MCF 10A (cell line): ENCODE measurements around the gene PRPF39. TPM values are rescaled to one million over a fixed set of nuclear protein-coding genes. Genes with fewer than 3 reads are reported as not detected.

Source experiments
- BruUV-seq: library from RNA; stranded (reverse); fragments of 400-500 nt; replicated peaks from 2 replicates; lab custom pipeline; 2021; lab: Mats Ljungman, UMichigan
- CTCF ChIA-PET: fragments of 300-600 bp; sonication (Branson Sonifier 250); formaldehyde crosslinking; extraction: SDS; loops from one replicate; lab custom pipeline; 2021; ENCODE audit warnings: antibody characterized with exemption, inconsistent platforms; lab: Yijun Ruan, JAX
- POLR2A ChIA-PET: fragments of 300-600, 350-650 bp; sonication (Branson Sonifier 250); formaldehyde crosslinking; extraction: SDS; loops from one replicate; lab custom pipeline; 2020; ENCODE audit warnings: antibody characterized with exemption, inconsistent platforms; lab: Yijun Ruan, JAX
- DNase-seq: peaks from one replicate; pipeline ENCODE4 v3.0.0-alpha.2; 2018; ENCODE audit not compliant: unreplicated experiment
- H3K27ac Mint-ChIP-seq: one replicate; pipeline ENCODE4 v1.8.0; 2022; ENCODE audit warnings: mild to moderate bottlenecking, low read depth, mixed read lengths; ENCODE audit not compliant: unreplicated experiment
- H3K27me3 Mint-ChIP-seq: one replicate; pipeline ENCODE4 v1.8.0; 2022; ENCODE audit warnings: mixed read lengths; ENCODE audit not compliant: insufficient read depth, unreplicated experiment
- H3K36me3 Mint-ChIP-seq: one replicate; pipeline ENCODE4 v1.8.0; 2022; ENCODE audit warnings: mild to moderate bottlenecking, moderate library complexity, mixed read lengths; ENCODE audit not compliant: insufficient read depth, unreplicated experiment
- H3K4me1 Mint-ChIP-seq: one replicate; pipeline ENCODE4 v1.8.0; 2022; ENCODE audit warnings: mixed read lengths; ENCODE audit not compliant: insufficient read depth, unreplicated experiment
- H3K4me3 Mint-ChIP-seq: one replicate; pipeline ENCODE4 v1.8.0; 2022; ENCODE audit warnings: mild to moderate bottlenecking, moderate library complexity, mixed read lengths; ENCODE audit not compliant: unreplicated experiment
- H3K9me3 Mint-ChIP-seq: one replicate; pipeline ENCODE4 v1.8.0; 2022; ENCODE audit warnings: mixed read lengths; ENCODE audit not compliant: unreplicated experiment
- CTCF ChIP-seq: fragments of 200-600 bp; IDR thresholded peaks from one replicate; pipeline ENCODE4 v1.8.0; 2022; ENCODE audit warnings: antibody characterized with exemption, mild to moderate bottlenecking; ENCODE audit not compliant: unreplicated experiment
- intact Hi-C: fragments of 100-400 bp; cut with micrococcal nuclease; formaldehyde crosslinking; loops from 2 replicates; pipeline ENCODE4 v1.14.1; 2022
- total RNA-seq: library from RNA; stranded (reverse); gene quantifications from 2 replicates; pipeline ENCODE4 v1.2.3, GENCODE V29; 2022

PRPF39 gene
- total RNA-seq, 1 experiment from 2014 or later = 41.4 TPM

GRCh38 chr14:45094275-45094674 is 10.4 kb downstream of the PRPF39 start:
- POLR2A ChIA-PET = interaction anchor here (0.6 to 1.3 kb wide), 2 partner anchors 16 to 39 kb away, joined by 3 to 6 read pairs; no protein-coding TSS in a partner anchor
- no peak overlapping the region for H3K4me3 Mint-ChIP-seq
- H3K27me3 Mint-ChIP-seq = no peaks in the 10 kb centered on the region
- intact Hi-C loops = no loop called here
- no TSS peak for BruUV-seq
- CTCF ChIA-PET = no interaction called here
- H3K9me3 Mint-ChIP-seq = no peaks in the 10 kb centered on the region
- H3K36me3 Mint-ChIP-seq = peaks cover 67% of the 10 kb centered on the region
- no peak overlapping the region for H3K27ac Mint-ChIP-seq
- no peak for DNase-seq
- no peak for TF ChIP-seq CTCF
- peaks cover 21% of the 10 kb centered on the region for H3K4me1 Mint-ChIP-seq

- H3K9me3 Mint-ChIP-seq = no peaks in the 10 kb centered on the region
Observed at GRCh38 chr14:45095143-45095542, 11.2 kb downstream of the PRPF39 start.

GRCh38 chr14:45096218-45096617 is 12.3 kb downstream of the PRPF39 start:
- Mint-ChIP-seq H3K27me3 (no peaks in the 10 kb centered on the region), H3K9me3 (no peaks in the 10 kb centered on the region), H3K4me3 (no peak overlapping the region), H3K27ac (no peak overlapping the region), H3K36me3 (peaks cover 83% of the 10 kb centered on the region), H3K4me1 (peaks cover 8% of the 10 kb centered on the region)
- no peak for DNase-seq
- BruUV-seq = no TSS peak
- ChIA-PET POLR2A (no interaction called here), CTCF (interaction anchor here (1.3 kb wide), 1 partner anchor 182 kb away, joined by 3 read pairs; no protein-coding TSS in a partner anchor)
- no peak for TF ChIP-seq CTCF
- intact Hi-C loops = no loop called here

More at GRCh38 chr14:45095143-45095542, 11.2 kb downstream of the PRPF39 start:
- ChIA-PET CTCF (interaction anchor here (1.3 kb wide), 1 partner anchor 181 kb away, joined by 3 read pairs; no protein-coding TSS in a partner anchor), POLR2A (interaction anchor here (0.7 to 1.3 kb wide), 2 partner anchors 38 to 122 kb away, joined by 3 to 6 read pairs; no protein-coding TSS in a partner anchor)
- no peak for TF ChIP-seq CTCF
- H3K27me3 Mint-ChIP-seq = no peaks in the 10 kb centered on the region
- peaks cover 75% of the 10 kb centered on the region for H3K36me3 Mint-ChIP-seq
- DNase-seq = no peak
- BruUV-seq = no TSS peak
- H3K4me3 Mint-ChIP-seq = no peak overlapping the region
- no peak overlapping the region for H3K27ac Mint-ChIP-seq
- intact Hi-C loops = no loop called here
- H3K4me1 Mint-ChIP-seq = peaks cover 19% of the 10 kb centered on the region

- POLR2A ChIA-PET = no interaction called here
- Mint-ChIP-seq H3K27me3 (no peaks in the 10 kb centered on the region), H3K27ac (no peak overlapping the region), H3K4me1 (no peaks in the 10 kb centered on the region), H3K4me3 (no peak overlapping the region), H3K36me3 (peaks cover 74% of the 10 kb centered on the region), H3K9me3 (no peaks in the 10 kb centered on the region)
- intact Hi-C loops = no loop called here
- DNase-seq = no peak
- no TSS peak for BruUV-seq
- no peak for TF ChIP-seq CTCF
- CTCF ChIA-PET = interaction anchor here (0.5 kb wide), 1 partner anchor 19 kb away, joined by 3 read pairs; no protein-coding TSS in a partner anchor
Observed at GRCh38 chr14:45103806-45104205, 19.9 kb downstream of the PRPF39 start.
